ENCODE results near the gene POLR3GL.
A peak's percentile ranks its signal among the peaks of the same experiment; 100 is the strongest.

Gene POLR3GL

GRCh38 chr1:145972580-145972979, 8.1 kb downstream of the POLR3GL start:
- Histone ChIP-seq H3K9me3 (ENCODE audit: control insufficient read depth in 1 of 2, low read length in 2 of 2) (no peaks in the 10 kb centered on the region), H3K27me3 (ENCODE audit: control insufficient read depth in 1 of 2, insufficient read depth in 2 of 2, low read length in 2 of 2) (no peaks in the 10 kb centered on the region), H3K4me3 (ENCODE audit: low read depth in 1 of 2, low read length in 2 of 2) (no peak overlapping the region), H3K4me1 (ENCODE audit: control insufficient read depth in 1 of 2, insufficient read depth in 2 of 2, low read length in 2 of 2) (peaks cover 0 to under 1% of the 10 kb centered on the region in 2 donors), H3K27ac (ENCODE audit: low read depth, low read length) (no peak overlapping the region), H3K9ac (ENCODE audit: low read depth in 1 of 2, low read length in 2 of 2) (no peak overlapping the region), H3K36me3 (ENCODE audit: control insufficient read depth in 1 of 2, insufficient read depth in 2 of 2, low read length in 2 of 2) (no peaks in the 10 kb centered on the region)

GRCh38 chr1:145974721-145975120, 10.2 kb downstream of the POLR3GL start:
- Histone ChIP-seq H3K9me3 (ENCODE audit: control insufficient read depth in 1 of 2, low read length in 2 of 2) (no peaks in the 10 kb centered on the region), H3K9ac (ENCODE audit: low read depth in 1 of 2, low read length in 2 of 2) (no peak overlapping the region), H3K4me1 (ENCODE audit: control insufficient read depth in 1 of 2, insufficient read depth in 2 of 2, low read length in 2 of 2) (peaks cover 19 to 20% of the 10 kb centered on the region in 2 donors), H3K27me3 (ENCODE audit: control insufficient read depth in 1 of 2, insufficient read depth in 2 of 2, low read length in 2 of 2) (no peaks in the 10 kb centered on the region), H3K4me3 (ENCODE audit: low read depth in 1 of 2, low read length in 2 of 2) (no peak overlapping the region), H3K36me3 (ENCODE audit: control insufficient read depth in 1 of 2, insufficient read depth in 2 of 2, low read length in 2 of 2) (no peaks in the 10 kb centered on the region), H3K27ac (ENCODE audit: low read depth, low read length) (no peak overlapping the region)

GRCh38 chr1:145975216-145975615, 10.7 kb downstream of the POLR3GL start:
- Histone ChIP-seq H3K9ac (ENCODE audit: low read depth in 1 of 2, low read length in 2 of 2) (no peak overlapping the region), H3K4me3 (ENCODE audit: low read depth in 1 of 2, low read length in 2 of 2) (no peak overlapping the region), H3K27ac (ENCODE audit: low read depth, low read length) (no peak overlapping the region), H3K36me3 (ENCODE audit: control insufficient read depth in 1 of 2, insufficient read depth in 2 of 2, low read length in 2 of 2) (no peaks in the 10 kb centered on the region), H3K27me3 (ENCODE audit: control insufficient read depth in 1 of 2, insufficient read depth in 2 of 2, low read length in 2 of 2) (no peaks in the 10 kb centered on the region), H3K9me3 (ENCODE audit: control insufficient read depth in 1 of 2, low read length in 2 of 2) (no peaks in the 10 kb centered on the region), H3K4me1 (ENCODE audit: control insufficient read depth in 1 of 2, insufficient read depth in 2 of 2, low read length in 2 of 2) (peaks cover 24% of the 10 kb centered on the region in 2 donors)

- no peaks in the 10 kb centered on the region for H3K36me3 ChIP-seq (ENCODE audit: control insufficient read depth in 1 of 2, insufficient read depth in 2 of 2, low read length in 2 of 2)
- H3K27ac ChIP-seq (ENCODE audit: low read depth, low read length), result no peak overlapping the region
- H3K27me3 ChIP-seq (ENCODE audit: control insufficient read depth in 1 of 2, insufficient read depth in 2 of 2, low read length in 2 of 2), result no peaks in the 10 kb centered on the region
- H3K4me1 ChIP-seq (ENCODE audit: control insufficient read depth in 1 of 2, insufficient read depth in 2 of 2, low read length in 2 of 2), result peaks cover 31 to 34% of the 10 kb centered on the region in 2 donors
- H3K9ac ChIP-seq (ENCODE audit: low read depth in 1 of 2, low read length in 2 of 2), result no peak overlapping the region
- no peaks in the 10 kb centered on the region for H3K9me3 ChIP-seq (ENCODE audit: control insufficient read depth in 1 of 2, low read length in 2 of 2)
- no peak overlapping the region for H3K4me3 ChIP-seq (ENCODE audit: low read depth in 1 of 2, low read length in 2 of 2)
Measured at GRCh38 chr1:145977016-145977415, 12.5 kb downstream of the POLR3GL start.

- H3K9ac ChIP-seq (ENCODE audit: low read depth in 1 of 2, low read length in 2 of 2), result peak overlapping the region; percentile 53 to 67
- H3K36me3 ChIP-seq (ENCODE audit: control insufficient read depth in 1 of 2, insufficient read depth in 2 of 2, low read length in 2 of 2), result no peaks in the 10 kb centered on the region
- no peaks in the 10 kb centered on the region for H3K27me3 ChIP-seq (ENCODE audit: control insufficient read depth in 1 of 2, insufficient read depth in 2 of 2, low read length in 2 of 2)
- peaks cover 35 to 38% of the 10 kb centered on the region in 2 donors for H3K4me1 ChIP-seq (ENCODE audit: control insufficient read depth in 1 of 2, insufficient read depth in 2 of 2, low read length in 2 of 2)
- peak overlapping the region in 1 of 2 donors; percentile 50 for H3K4me3 ChIP-seq (ENCODE audit: low read depth in 1 of 2, low read length in 2 of 2)
- no peaks in the 10 kb centered on the region for H3K9me3 ChIP-seq (ENCODE audit: control insufficient read depth in 1 of 2, low read length in 2 of 2)
- H3K27ac ChIP-seq (ENCODE audit: low read depth, low read length), result peak overlapping the region; percentile 80
Measured at GRCh38 chr1:145977486-145978470, 13.3 kb downstream of the POLR3GL start.

- H3K4me3 ChIP-seq (ENCODE audit: low read depth in 1 of 2, low read length in 2 of 2), result peak overlapping the region; percentile 48 to 50
- peak overlapping the region; percentile 80 for H3K27ac ChIP-seq (ENCODE audit: low read depth, low read length)
- H3K4me1 ChIP-seq (ENCODE audit: control insufficient read depth in 1 of 2, insufficient read depth in 2 of 2, low read length in 2 of 2), result peaks cover 41 to 45% of the 10 kb centered on the region in 2 donors
- H3K9ac ChIP-seq (ENCODE audit: low read depth in 1 of 2, low read length in 2 of 2), result peak overlapping the region; percentile 53 to 67
- no peaks in the 10 kb centered on the region for H3K9me3 ChIP-seq (ENCODE audit: control insufficient read depth in 1 of 2, low read length in 2 of 2)
- H3K27me3 ChIP-seq (ENCODE audit: control insufficient read depth in 1 of 2, insufficient read depth in 2 of 2, low read length in 2 of 2), result no peaks in the 10 kb centered on the region
- no peaks in the 10 kb centered on the region for H3K36me3 ChIP-seq (ENCODE audit: control insufficient read depth in 1 of 2, insufficient read depth in 2 of 2, low read length in 2 of 2)
Measured at GRCh38 chr1:145978471-145978853, 14.0 kb downstream of the POLR3GL start.

GRCh38 chr1:145978854-145979745, 14.6 kb downstream of the POLR3GL start:
- no peaks in the 10 kb centered on the region for H3K27me3 ChIP-seq (ENCODE audit: control insufficient read depth in 1 of 2, insufficient read depth in 2 of 2, low read length in 2 of 2)
- H3K36me3 ChIP-seq (ENCODE audit: control insufficient read depth in 1 of 2, insufficient read depth in 2 of 2, low read length in 2 of 2), result no peaks in the 10 kb centered on the region
- peak overlapping the region; percentile 48 to 50 for H3K4me3 ChIP-seq (ENCODE audit: low read depth in 1 of 2, low read length in 2 of 2)
- peak overlapping the region; percentile 53 to 67 for H3K9ac ChIP-seq (ENCODE audit: low read depth in 1 of 2, low read length in 2 of 2)
- H3K4me1 ChIP-seq (ENCODE audit: control insufficient read depth in 1 of 2, insufficient read depth in 2 of 2, low read length in 2 of 2), result peaks cover 47 to 50% of the 10 kb centered on the region in 2 donors
- peak overlapping the region; percentile 89 for H3K27ac ChIP-seq (ENCODE audit: low read depth, low read length)
- no peaks in the 10 kb centered on the region for H3K9me3 ChIP-seq (ENCODE audit: control insufficient read depth in 1 of 2, low read length in 2 of 2)

- no peaks in the 10 kb centered on the region for H3K36me3 ChIP-seq (ENCODE audit: control insufficient read depth in 1 of 2, insufficient read depth in 2 of 2, low read length in 2 of 2)
- H3K27ac ChIP-seq (ENCODE audit: low read depth, low read length), result peak overlapping the region; percentile 89
- no peaks in the 10 kb centered on the region for H3K27me3 ChIP-seq (ENCODE audit: control insufficient read depth in 1 of 2, insufficient read depth in 2 of 2, low read length in 2 of 2)
- H3K4me3 ChIP-seq (ENCODE audit: low read depth in 1 of 2, low read length in 2 of 2), result peak overlapping the region; percentile 34 to 50
- H3K9ac ChIP-seq (ENCODE audit: low read depth in 1 of 2, low read length in 2 of 2), result peak overlapping the region; percentile 22 to 50
- peaks cover 51 to 57% of the 10 kb centered on the region in 2 donors for H3K4me1 ChIP-seq (ENCODE audit: control insufficient read depth in 1 of 2, insufficient read depth in 2 of 2, low read length in 2 of 2)
- no peaks in the 10 kb centered on the region for H3K9me3 ChIP-seq (ENCODE audit: control insufficient read depth in 1 of 2, low read length in 2 of 2)
Measured at GRCh38 chr1:145979746-145980456, 15.4 kb downstream of the POLR3GL start.

- Histone ChIP-seq H3K4me3 (ENCODE audit: low read depth in 1 of 2, low read length in 2 of 2) (peak overlapping the region; percentile 15 to 34), H3K27ac (ENCODE audit: low read depth, low read length) (peak overlapping the region; percentile 46), H3K9ac (ENCODE audit: low read depth in 1 of 2, low read length in 2 of 2) (peak overlapping the region; percentile 22 to 50), H3K4me1 (ENCODE audit: control insufficient read depth in 1 of 2, insufficient read depth in 2 of 2, low read length in 2 of 2) (peaks cover 57 to 63% of the 10 kb centered on the region in 2 donors), H3K27me3 (ENCODE audit: control insufficient read depth in 1 of 2, insufficient read depth in 2 of 2, low read length in 2 of 2) (no peaks in the 10 kb centered on the region), H3K36me3 (ENCODE audit: control insufficient read depth in 1 of 2, insufficient read depth in 2 of 2, low read length in 2 of 2) (no peaks in the 10 kb centered on the region), H3K9me3 (ENCODE audit: control insufficient read depth in 1 of 2, low read length in 2 of 2) (no peaks in the 10 kb centered on the region)
Measured at GRCh38 chr1:145980457-145980994, 16.0 kb downstream of the POLR3GL start.

Data from duodenal mucosa (tissue), 2 donors.